ENCODE data around the gene IGFLR1. TPM values are rescaled to one million over a fixed set of nuclear protein-coding genes. Genes with fewer than 3 reads are reported as not detected.

The IGFLR1 gene
- total and polyA plus RNA-seq, 2 of the 8 experiments (the other 6 are each of a cell fraction or from before 2014, with no cell fraction given): 8.4 to 28.9 TPM

GRCh38 chr19:35744430-35745327 is 2.4 kb upstream of the IGFLR1 start:
- FAIRE-seq (no peak), DNase-seq (ENCODE audit: low read depth in 1 of 2, low spot score in 2 of 2) (peak; percentile 81 to 93)
- Histone ChIP-seq H4K5ac (ENCODE audit: insufficient read length, low read depth, low read length) (peak overlapping the region; percentile 4), H3K56ac (replicated peaks; ENCODE audit: insufficient read length, low read depth, low read length) (peak overlapping the region; percentile 2), H3K4me1 (replicated peaks in 1 of 4; ENCODE audit: control insufficient read depth in 3 of 4, insufficient read depth in 4 of 4, low read length in 3 of 4) (peaks cover 0 to 4% (median 2%) of the 10 kb centered on the region in 4 experiments; a peak in 4 of 7 replicates), H2BK12ac (ENCODE audit: low read depth, low read length) (0 out of 2 replicates have a peak overlapping the region, but pooled peaks have one; percentile 12), H3K18ac (ENCODE audit: extremely low read depth, low read length) (peak overlapping the region; percentile 34), H4K20me1 (replicated peaks in 1 of 2; ENCODE audit: control insufficient read depth in 1 of 2, insufficient read depth in 2 of 2, low read length in 2 of 2) (peaks cover 0 to 2% of the 10 kb centered on the region in 2 experiments), H2BK120ac (replicated peaks; ENCODE audit: low read depth, low read length) (no peak overlapping the region), H3K36me3 (ENCODE audit: control insufficient read depth in 2 of 4, insufficient read depth in 4 of 4, low read length in 3 of 4) (peaks cover 0 to 2% (median 0%) of the 10 kb centered on the region in 4 experiments; a peak in 1 of 8 replicates), H3K4ac (replicated peaks; ENCODE audit: insufficient read length, low read depth, low read length) (peak overlapping the region; percentile 13), H2AFZ (ENCODE audit: low read length) (peak overlapping the region; percentile 96), H3K9ac (replicated peaks in 1 of 4; ENCODE audit: extremely low read depth in 1 of 4, low read depth in 3 of 4, low read length in 3 of 4) (peak overlapping the region in 3 of 4 experiments; percentile 67 to 79 (median 76); a peak in 6 of 7 replicates), H3K23me2 (ENCODE audit: low read depth, low read length) (peaks cover 21% of the 10 kb centered on the region), H2AK5ac (ENCODE audit: low read depth, low read length) (no peak overlapping the region), H2BK5ac (ENCODE audit: low read depth, low read length) (peak overlapping the region; percentile 88; the same call in 1 of the 2 replicates), H3K23ac (ENCODE audit: insufficient read length) (no peak overlapping the region), H3K79me1 (ENCODE audit: low read depth, low read length) (no peaks in the 10 kb centered on the region; the same call in none of the 2 replicates), H3K27me3 (replicated peaks in 1 of 4; ENCODE audit: control insufficient read depth in 3 of 4, extremely low read depth in 1 of 4, insufficient read depth in 3 of 4, low read length in 3 of 4) (no peaks in the 10 kb centered on the region), H3K27ac (ENCODE audit: low read depth, low read length) (peak overlapping the region; percentile 91), H4K8ac (ENCODE audit: extremely low read depth, insufficient read depth, low read length) (peak overlapping the region; percentile 82), H4K91ac (replicated peaks; ENCODE audit: insufficient read length, low read length) (no peak overlapping the region), H3K4me2 (ENCODE audit: insufficient read depth in 1 of 2, low read depth in 2 of 2, low read length in 2 of 2) (peak overlapping the region; percentile 59 to 84), H2BK20ac (ENCODE audit: low read length) (no peak overlapping the region), H3K79me2 (ENCODE audit: control insufficient read depth in 1 of 2, insufficient read depth in 2 of 2, low read length in 2 of 2) (peaks cover 0 to 7% of the 10 kb centered on the region in 2 experiments; a peak in 1 of 4 replicates), H2BK15ac (ENCODE audit: low read length) (peak overlapping the region; percentile 72; the same call in 1 of the 2 replicates), H3K4me3 (ENCODE audit: extremely low read depth in 1 of 4, insufficient read depth in 2 of 4, low read depth in 3 of 4, low read length in 4 of 4) (peak overlapping the region; percentile 65 to 95 (median 76)), H3K14ac (ENCODE audit: insufficient read length) (no peak overlapping the region), H3K9me3 (ENCODE audit: insufficient read depth in 2 of 2, low read depth in 1 of 2, low read length in 1 of 2) (no peaks in the 10 kb centered on the region)
- CTCF ChIA-PET (ENCODE audit: partially characterized antibody): interaction anchor here (0.6 to 2.3 kb wide), 16 partner anchors 9 to 1454 kb away, joined by 3 to 9 read pairs (median 4); partner anchors contain the start of gene HSPB6
- POLR2A ChIA-PET (ENCODE audit: partially characterized antibody): interaction anchor here (0.6 to 2.7 kb wide), 22 partner anchors 8 to 571 kb away, joined by 3 to 23 read pairs (median 4); partner anchors contain the start of genes ALKBH6, ARHGAP33, HSPB6 and KIRREL2
- 11% methylated on average over 41 of the region's 41 CpGs; no CpG with 5 or more reads in 1 of the 2 experiments for WGBS, 2 experiments (ENCODE audit: extremely low coverage in 1 of 2, insufficient coverage in 1 of 2, insufficient read length in 1 of 2, insufficient replicate concordance in 2 of 2, low coverage in 1 of 2, low lambda C conversion rate in 2 of 2, missing lambda C conversion rate in 1 of 2)
- TF ChIP-seq NANOG (IDR thresholded peaks at IDR 0.05; ENCODE audit: insufficient read depth, low read depth, low read length, poor library complexity, severe bottlenecking) (no peak), NRF1 (IDR thresholded peaks at IDR 0.05; ENCODE audit: low read depth, low read length) (no peak), SIRT6 (IDR thresholded peaks at IDR 0.05; ENCODE audit: low read length) (no peak), SP1 (IDR thresholded peaks at IDR 0.05; ENCODE audit: low read depth, low read length) (peak; percentile 34; the same call in 1 of the 2 replicates), SAP30 (IDR thresholded peaks at IDR 0.05; ENCODE audit: insufficient read depth, insufficient replicate concordance, low read length) (peak; percentile 64), CTBP2 (IDR thresholded peaks at IDR 0.05; ENCODE audit: borderline replicate concordance, insufficient read depth, insufficient read length, low read length) (no peak), CREB1 (IDR thresholded peaks at IDR 0.05) (peak; percentile 28; the same call in 1 of the 2 replicates), RFX5 (IDR thresholded peaks at IDR 0.05; ENCODE audit: borderline replicate concordance, low read depth, low read length) (no peak), HDAC6 (IDR thresholded peaks at IDR 0.05; ENCODE audit: low read depth, low read length) (no peak), TAF1 (IDR thresholded peaks at IDR 0.05; ENCODE audit: low read depth, low read length) (peak; percentile 81), SUZ12 (IDR thresholded peaks at IDR 0.05; ENCODE audit: low read length) (no peak)

Data from H1 (cell line).